Activated T-cell treated with anti-CD3 and anti-CD28 coated beads for 4 hours (primary cell): ENCODE results near the gene GNAQ.

ENCODE experiments used
- DNase-seq: peaks from one replicate; pipeline ENCODE4 v3.0.0-alpha.2; 2020

GNAQ gene

GRCh38 chr9:77935211-77935610 is 96.4 kb downstream of the GNAQ start:
- DNase-seq = no peak

DNA sequence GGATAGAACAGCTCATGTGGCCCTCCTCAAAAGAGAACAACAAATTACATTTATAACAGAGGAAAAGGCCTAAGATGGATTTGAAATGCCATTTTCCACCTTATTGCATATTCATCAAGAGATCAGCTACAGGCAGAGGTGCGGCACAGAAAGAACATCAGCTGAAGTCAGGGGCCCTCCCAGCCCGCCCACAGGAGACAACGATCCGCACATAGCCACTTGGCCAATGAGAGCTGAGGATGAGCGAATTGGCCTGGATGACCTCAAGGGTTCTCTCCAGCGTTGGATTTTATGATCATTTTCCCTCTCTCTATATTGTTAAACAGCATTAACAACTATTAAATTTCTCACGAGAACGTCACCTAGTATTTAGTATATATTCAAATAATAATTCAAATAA is 97.6 kb downstream of the GNAQ start:
- no peak for DNase-seq

- no peak for DNase-seq
These were observed 98.6 kb downstream of the GNAQ start for GRCh38 chr9:77933019-77933418.

DNA sequence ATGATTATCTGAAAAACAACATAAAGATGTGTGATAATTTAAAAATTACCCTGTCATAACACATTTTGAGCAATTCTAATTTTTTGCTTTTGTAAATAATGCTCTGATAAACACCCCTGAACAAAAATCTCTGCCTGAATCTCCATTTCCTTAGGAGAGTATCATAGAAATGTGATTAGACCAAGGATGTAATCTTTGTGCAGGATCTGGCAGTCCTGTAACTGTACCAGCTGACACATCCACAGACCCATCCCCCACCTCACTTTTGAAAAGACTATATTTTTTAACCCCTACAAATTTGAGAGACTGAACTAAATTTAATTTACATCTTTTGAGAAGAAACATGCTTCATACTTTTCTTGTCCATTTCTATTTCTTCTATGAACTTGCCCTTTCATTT is 101.7 kb downstream of the GNAQ start:
- DNase-seq = no peak

- DNase-seq = no peak
These were observed 104.3 kb downstream of the GNAQ start for GRCh38 chr9:77927265-77927664.

DNA sequence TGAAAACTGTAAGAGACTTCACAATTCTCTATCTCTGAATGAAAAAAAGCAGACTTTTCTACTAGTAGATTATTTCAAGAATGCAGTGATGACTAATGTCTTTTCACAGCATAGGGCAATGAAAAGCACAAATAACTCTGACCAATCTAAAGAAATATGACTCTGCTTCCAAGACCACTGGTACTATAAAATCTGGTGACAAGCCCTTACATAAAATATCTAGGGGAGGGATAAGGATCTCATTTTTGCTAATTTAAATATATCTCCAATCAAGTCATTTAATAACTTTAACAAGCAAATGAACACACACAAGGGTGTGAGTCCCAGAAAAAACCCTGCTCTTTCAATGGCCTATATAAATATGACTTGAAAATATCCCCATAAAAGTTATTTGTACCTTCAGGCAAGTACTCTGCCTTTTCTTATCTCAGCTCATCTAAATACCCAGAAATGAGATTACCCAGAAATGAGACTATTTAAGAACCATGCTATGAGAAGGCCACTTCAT is 105.2 kb downstream of the GNAQ start:
- DNase-seq = no peak

- no peak for DNase-seq
These were observed 109.0 kb downstream of the GNAQ start for GRCh38 chr9:77922591-77922990.

- DNase-seq = no peak
These were observed 113.8 kb downstream of the GNAQ start for GRCh38 chr9:77917800-77918199.

DNA sequence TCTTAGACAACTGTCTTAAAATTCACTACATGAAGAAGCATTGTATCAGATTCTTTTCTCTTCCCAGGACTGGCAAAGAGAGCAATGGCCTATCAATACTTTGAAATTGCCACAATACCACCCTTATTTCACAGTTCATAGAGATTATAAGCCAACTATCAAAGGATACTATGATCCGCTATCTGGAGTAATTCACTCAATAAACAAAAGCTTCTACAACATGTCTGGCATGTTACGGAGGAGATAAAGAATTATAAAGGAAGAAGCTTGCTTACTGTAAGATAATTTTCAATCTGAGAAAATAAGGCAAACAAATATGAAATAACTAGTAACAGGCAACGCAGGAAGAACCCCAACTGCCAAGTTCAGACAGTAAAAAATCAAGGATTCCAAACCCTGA is 114.8 kb downstream of the GNAQ start:
- no peak for DNase-seq

GRCh38 chr9:77916410-77916819 is 115.2 kb downstream of the GNAQ start:
- DNase-seq = no peak

DNA sequence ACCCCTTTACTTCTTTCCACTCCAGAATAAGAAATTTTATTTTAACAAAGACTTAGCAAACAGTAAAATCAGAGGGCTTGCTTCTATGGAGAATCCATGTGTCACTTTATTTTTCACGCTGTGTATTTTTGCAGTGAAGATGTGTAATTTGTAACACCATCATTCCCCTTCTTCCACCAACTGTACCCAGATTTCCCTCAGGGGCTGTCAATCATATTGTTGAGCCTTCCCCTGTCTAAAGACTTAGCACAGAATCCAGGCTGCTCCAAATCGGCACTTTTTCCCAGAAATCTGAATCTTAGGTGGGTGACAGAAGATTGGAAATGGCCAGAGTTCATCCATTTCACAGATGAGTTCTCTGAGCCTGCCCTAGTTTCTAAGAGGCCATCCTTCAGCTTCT is 115.9 kb downstream of the GNAQ start:
- DNase-seq = no peak

- no peak for DNase-seq
These were observed 118.5 kb downstream of the GNAQ start for GRCh38 chr9:77912895-77913693.

- DNase-seq = no peak
These were observed 119.7 kb downstream of the GNAQ start for GRCh38 chr9:77911928-77912327.

DNA sequence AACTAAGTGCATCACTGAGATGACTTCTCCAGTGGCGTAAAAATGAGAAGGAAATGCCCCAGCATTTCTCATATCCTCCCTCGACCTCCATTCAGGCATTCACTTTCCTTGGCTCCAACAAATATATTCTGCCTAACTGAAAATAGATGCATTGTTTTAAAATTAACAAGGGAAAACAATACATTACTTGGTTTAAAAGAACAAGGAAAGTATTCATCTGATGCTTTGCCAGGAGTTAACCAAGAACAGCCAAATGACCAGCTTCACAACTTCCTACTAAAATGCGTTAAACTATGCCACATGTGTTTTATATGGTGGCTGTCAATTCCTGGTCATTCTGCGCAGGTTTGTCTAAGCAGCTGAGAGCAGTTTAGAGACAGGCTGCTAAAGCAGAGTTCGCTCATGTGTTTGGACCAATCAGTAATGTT is 121.4 kb downstream of the GNAQ start:
- DNase-seq = no peak

GRCh38 chr9:77909306-77909705 is 122.3 kb downstream of the GNAQ start:
- DNase-seq = no peak

DNA sequence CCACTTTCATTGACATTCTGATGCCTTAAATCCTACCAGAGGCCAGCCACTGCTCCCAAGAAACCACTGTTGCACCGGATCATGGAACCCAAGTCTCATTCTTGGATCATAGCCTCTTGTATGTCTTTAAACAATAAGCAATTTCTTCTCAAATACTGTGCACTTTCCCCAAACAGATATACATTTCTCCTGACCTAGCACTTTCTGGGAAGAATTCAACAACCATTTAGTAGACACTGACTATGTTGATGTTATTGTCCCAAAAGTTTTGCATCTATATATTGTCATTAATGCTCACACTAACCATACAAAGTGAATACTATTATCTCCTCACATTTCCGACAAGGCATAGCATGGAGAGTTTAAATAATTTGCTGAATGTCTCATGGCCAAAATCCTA is 123.3 kb downstream of the GNAQ start:
- DNase-seq = no peak

- no peak for DNase-seq
These were observed 124.0 kb downstream of the GNAQ start for GRCh38 chr9:77907585-77907984.

DNA sequence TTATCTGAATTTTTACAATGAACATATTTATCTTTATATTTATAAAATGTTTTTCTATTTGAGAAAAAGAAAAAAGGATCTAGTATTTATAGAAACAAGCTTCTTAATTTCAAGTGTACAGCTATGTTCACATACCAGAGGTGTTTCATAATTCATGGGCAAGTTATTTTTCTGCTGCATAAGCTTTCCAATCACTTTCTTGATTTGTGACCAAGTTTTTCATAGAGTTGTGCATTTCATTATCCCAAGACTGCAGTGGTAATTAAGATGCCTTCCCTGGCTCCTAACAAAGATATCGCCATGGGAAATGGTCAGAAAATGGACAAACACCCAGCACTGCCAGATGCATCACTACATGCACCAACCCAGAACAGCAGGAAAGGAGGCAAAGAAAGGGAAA is 124.6 kb downstream of the GNAQ start:
- no peak for DNase-seq

DNA sequence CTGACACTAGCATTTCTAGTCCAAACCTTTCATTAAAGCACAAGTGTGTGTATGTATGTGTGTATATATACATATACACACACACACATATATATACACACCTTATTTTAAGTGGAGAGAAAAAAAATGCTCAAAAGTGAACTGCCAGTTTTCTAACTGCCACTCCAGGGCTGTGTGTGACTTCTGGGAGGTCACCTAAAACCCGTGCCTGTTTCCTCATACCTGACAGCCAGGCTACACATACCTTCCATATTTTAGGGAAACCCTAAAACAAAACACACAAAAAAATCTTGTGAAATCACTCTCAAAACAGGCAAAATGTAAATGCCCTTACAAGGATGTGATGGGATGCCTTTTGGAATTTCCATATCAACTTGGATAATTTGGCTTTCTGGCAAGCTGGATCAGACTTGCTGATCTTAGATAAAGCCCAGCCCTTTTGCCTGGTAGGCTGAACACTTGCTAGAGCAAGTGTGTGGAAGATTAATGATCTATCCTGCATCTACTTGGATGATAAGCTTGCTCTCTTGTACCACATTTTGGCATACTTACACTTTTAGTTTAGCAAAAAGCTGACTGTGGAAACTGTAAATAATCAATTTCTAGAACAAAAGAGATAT is 127.8 kb downstream of the GNAQ start:
- DNase-seq = no peak

DNA sequence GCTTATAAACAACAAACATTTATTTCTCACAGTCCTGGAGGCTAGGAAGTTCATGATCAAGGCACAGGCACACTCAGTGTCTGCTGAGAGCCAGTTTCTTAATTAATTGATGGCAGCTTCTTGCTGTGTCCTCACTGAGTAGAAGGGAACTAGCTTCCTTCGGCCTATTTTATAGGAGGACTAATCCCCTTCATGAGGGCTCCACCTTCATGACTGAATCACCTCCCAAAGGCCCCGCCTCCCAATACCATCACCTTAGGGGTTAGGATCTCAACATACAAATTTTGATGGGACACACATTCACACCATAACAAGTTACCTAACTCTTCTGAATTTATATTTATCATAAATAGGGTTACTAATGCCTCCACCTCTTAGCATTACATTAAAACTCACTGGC is 129.8 kb downstream of the GNAQ start:
- no peak for DNase-seq

- no peak for DNase-seq
These were observed 130.6 kb downstream of the GNAQ start for GRCh38 chr9:77901018-77901417.

DNA sequence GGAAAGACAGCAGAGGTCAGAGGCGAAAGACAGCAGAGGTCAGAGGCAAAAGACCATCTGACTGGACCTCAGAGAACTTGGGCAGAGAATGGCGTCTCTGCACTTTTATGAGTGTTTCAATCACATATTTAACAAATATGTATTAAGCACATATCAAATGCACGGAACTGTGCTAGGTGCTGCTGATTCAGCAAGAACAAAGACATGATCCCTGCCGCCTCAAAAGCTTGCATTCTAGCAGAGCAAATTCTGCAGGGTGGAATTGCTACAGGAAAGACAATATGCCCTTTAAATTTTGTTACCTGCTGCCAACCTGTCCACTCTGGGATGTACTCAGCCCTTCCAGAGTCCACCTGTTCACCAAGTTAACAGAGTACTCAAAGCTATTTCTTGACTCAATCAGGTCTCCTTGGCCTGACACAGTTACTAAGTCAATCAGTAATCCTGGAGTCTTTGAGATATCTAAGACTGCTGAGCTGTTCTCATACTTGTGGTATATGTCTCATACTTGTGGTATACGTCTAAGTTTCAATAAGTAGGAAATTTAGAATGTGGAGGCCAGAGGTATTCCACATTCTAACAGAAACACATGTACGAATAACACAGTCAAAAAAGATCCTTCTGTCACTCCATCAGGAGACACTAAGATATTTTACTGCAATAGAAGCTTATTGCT is 131.8 kb downstream of the GNAQ start:
- no peak for DNase-seq

- no peak for DNase-seq
These were observed 132.7 kb downstream of the GNAQ start for GRCh38 chr9:77898864-77899263.
